Activated T-cell treated with anti-CD3 and anti-CD28 coated beads, Interleukin-2, amount 50 U/mL, for 24 hours (primary cell): ENCODE results near the gene PROC.

Source experiments
- DNase-seq: peaks from one replicate; pipeline ENCODE4 v3.0.0-alpha.2; 2020
- H3K27ac Mint-ChIP-seq: 2 replicates; pipeline ENCODE4 v1.8.0; 2020; ENCODE audit warnings: mild to moderate bottlenecking, mixed read lengths
- H3K27me3 Mint-ChIP-seq: 2 replicates; pipeline ENCODE4 v1.8.0; 2020; ENCODE audit warnings: mixed read lengths
- H3K36me3 Mint-ChIP-seq: 2 replicates; pipeline ENCODE4 v1.8.0; 2020; ENCODE audit warnings: low read depth, mixed read lengths
- H3K4me1 Mint-ChIP-seq: 2 replicates; pipeline ENCODE4 v1.8.0; 2020; ENCODE audit warnings: low read depth, mixed read lengths
- H3K4me3 Mint-ChIP-seq: 2 replicates; pipeline ENCODE4 v1.8.0; 2020; ENCODE audit warnings: mild to moderate bottlenecking, moderate library complexity, mixed read lengths
- H3K9me3 Mint-ChIP-seq: 2 replicates; pipeline ENCODE4 v1.8.0; 2020; ENCODE audit warnings: mixed read lengths

Gene PROC

DNA sequence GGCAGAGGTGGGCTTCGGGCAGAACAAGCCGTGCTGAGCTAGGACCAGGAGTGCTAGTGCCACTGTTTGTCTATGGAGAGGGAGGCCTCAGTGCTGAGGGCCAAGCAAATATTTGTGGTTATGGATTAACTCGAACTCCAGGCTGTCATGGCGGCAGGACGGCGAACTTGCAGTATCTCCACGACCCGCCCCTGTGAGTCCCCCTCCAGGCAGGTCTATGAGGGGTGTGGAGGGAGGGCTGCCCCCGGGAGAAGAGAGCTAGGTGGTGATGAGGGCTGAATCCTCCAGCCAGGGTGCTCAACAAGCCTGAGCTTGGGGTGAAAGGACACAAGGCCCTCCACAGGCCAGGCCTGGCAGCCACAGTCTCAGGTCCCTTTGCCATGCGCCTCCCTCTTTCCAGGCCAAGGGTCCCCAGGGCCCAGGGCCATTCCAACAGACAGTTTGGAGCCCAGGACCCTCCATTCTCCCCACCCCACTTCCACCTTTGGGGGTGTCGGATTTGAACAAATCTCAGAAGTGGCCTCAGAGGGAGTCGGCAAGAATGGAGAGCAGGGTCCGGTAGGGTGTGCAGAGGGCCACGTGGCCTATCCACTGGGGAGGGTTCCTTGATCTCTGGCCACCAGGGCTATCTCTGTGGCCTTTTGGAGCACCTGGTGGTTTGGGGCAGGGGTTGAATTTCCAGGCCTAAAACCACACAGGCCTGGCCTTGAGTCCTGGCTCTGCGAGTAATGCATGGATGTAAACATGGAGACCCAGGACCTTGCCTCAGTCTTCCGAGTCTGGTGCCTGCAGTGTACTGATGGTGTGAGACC, at the start of gene PROC:
Gene PROC, plus strand, starts transcription at position 128 of the 812 bp plus-strand sequence. CDS start 1,516 bp downstream, outside the sequence.
- Mint-ChIP-seq H3K4me1 (peaks cover 28% of the 10 kb centered on the region), H3K36me3 (no peaks in the 10 kb centered on the region), H3K27ac (no peak within 1 kb of the TSS), H3K9me3 (no peaks in the 10 kb centered on the region), H3K4me3 (no peak within 1 kb of the TSS), H3K27me3 (peaks cover 52% of the 10 kb centered on the region)
- DNase-seq: no peak

DNA sequence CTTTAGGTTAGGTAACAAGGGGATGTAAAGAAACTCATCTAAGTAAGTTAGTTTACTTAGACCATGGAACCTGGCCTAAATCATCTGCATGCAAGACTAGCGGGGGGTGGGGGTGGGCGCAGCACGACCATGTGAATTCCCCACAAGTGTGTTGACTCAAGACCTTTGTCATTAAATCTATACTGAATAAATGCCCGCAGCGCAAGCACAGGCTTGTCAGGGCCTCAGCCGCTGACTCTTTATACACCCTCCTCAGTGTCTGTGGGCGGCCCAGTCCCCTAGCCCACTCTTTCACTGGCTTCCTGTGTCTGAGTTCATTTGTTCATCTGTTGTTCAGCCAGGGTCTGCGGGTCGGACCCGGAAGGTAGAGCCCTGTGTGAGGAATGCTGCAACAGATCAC, 48.2 kb upstream of the PROC start:
- Mint-ChIP-seq H3K4me1 (peaks cover 52% of the 10 kb centered on the region), H3K27me3 (no peaks in the 10 kb centered on the region), H3K27ac (no peak overlapping the region), H3K4me3 (no peak overlapping the region), H3K9me3 (peaks cover 31% of the 10 kb centered on the region), H3K36me3 (peaks cover 35% of the 10 kb centered on the region)
- no peak for DNase-seq

DNA sequence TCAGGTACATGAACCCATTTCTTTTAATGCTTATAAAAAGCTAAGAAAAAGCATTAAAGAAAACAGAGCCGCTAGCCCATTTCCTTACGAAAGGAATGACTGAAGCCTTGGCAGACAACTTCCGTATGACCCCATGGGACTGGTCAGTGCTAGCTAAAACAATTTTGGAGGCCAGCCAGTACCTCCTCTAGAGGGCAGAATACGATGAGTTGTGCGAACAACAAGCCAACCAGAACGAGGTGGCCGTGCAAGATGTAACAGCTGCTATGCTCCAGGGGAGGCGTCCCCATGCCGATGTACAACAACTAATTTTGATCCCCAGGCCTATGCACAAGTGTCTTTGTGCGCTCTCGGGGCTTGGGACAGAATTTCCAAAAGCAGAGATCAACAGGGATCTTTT, 47.2 kb upstream of the PROC start:
- DNase-seq: no peak
- H3K9me3 Mint-ChIP-seq: peaks cover 37% of the 10 kb centered on the region
- H3K36me3 Mint-ChIP-seq: peaks cover 43% of the 10 kb centered on the region
- no peak overlapping the region for H3K27ac Mint-ChIP-seq
- no peaks in the 10 kb centered on the region for H3K27me3 Mint-ChIP-seq
- no peak overlapping the region for H3K4me3 Mint-ChIP-seq
- H3K4me1 Mint-ChIP-seq: peaks cover 46% of the 10 kb centered on the region

DNA sequence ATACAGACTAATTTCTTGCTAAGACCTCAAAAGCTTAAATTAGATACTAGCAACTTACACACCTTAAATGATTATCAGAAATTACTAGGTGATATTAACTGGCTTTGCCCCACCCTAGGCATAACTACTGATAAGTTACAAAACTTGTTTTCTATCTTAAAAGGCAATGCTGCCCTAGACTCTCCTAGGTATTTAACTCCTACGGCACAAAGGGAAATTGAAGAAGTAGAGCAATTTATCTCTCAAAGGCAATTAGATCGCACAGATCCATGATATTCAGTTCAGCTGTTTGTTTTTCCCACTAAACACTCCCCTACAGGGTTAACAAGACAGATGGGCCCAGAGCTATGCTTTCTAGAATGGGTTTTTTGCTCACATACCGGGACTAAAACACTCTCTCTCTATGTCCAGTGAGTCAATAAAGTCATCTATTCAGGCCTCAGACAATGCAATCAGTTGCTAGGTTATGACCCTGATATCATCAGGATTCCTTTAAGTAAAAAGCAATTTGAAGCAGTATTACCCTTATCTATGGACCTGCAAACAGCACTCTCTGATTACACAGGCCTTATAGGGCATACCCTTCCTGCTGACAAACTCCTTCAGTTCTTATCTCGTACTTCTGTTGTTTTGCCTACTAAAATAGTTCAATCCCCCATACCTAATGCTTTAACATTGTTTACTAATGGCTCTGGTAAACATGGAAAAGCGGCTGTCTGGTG, 44.7 kb upstream of the PROC start:
- no peak overlapping the region for H3K27ac Mint-ChIP-seq
- H3K4me3 Mint-ChIP-seq: no peak overlapping the region
- H3K9me3 Mint-ChIP-seq: peaks cover 38% of the 10 kb centered on the region
- peaks cover 38% of the 10 kb centered on the region for H3K4me1 Mint-ChIP-seq
- peaks cover 57% of the 10 kb centered on the region for H3K36me3 Mint-ChIP-seq
- no peaks in the 10 kb centered on the region for H3K27me3 Mint-ChIP-seq
- no peak for DNase-seq

DNA sequence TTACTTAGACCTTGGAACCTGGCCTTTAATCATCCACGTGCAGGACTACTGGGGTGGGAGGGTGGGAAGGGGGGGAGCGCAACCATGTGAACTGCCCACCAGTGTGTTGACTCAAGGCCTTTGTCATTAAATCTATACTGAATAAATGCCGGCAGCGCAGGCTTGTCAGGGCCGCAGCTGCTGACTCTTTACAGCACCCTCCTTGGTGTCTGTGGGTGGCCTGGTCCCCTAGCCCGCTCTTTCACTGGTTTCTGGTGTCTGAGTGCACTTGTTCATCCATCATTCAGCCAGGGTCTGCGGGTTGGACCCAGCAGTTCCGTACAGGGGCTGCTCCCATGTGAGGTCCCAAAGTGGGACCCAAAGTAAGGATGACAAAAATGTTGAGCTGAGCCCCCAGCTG, 42.0 kb upstream of the PROC start:
- no peaks in the 10 kb centered on the region for H3K27me3 Mint-ChIP-seq
- no peak overlapping the region for H3K27ac Mint-ChIP-seq
- H3K36me3 Mint-ChIP-seq: peaks cover 42% of the 10 kb centered on the region
- H3K9me3 Mint-ChIP-seq: peaks cover 31% of the 10 kb centered on the region
- no peak overlapping the region for H3K4me3 Mint-ChIP-seq
- H3K4me1 Mint-ChIP-seq: peaks cover 51% of the 10 kb centered on the region
- DNase-seq: no peak

DNA sequence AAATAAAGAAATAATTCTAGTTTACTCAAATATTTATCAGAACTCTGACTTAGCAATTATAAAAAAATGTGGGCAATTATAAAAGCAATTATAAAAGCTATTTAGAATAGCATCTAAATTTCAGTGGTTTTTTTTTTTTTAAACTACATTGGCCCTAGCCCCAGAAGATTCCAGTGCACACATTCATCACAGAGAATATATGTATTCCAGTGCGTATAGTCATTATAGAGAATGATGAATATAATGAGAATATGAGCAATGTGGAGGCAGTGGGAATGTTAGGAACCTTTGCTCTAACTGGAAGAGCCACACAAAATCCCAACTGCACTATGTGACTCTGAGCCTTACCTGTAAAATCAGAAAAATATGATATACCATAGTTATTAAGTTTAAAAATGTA, 41.0 kb upstream of the PROC start:
- Mint-ChIP-seq H3K27ac (no peak overlapping the region), H3K4me3 (no peak overlapping the region), H3K27me3 (no peaks in the 10 kb centered on the region), H3K36me3 (peaks cover 35% of the 10 kb centered on the region), H3K4me1 (peaks cover 56% of the 10 kb centered on the region), H3K9me3 (peaks cover 22% of the 10 kb centered on the region)
- no peak for DNase-seq

DNA sequence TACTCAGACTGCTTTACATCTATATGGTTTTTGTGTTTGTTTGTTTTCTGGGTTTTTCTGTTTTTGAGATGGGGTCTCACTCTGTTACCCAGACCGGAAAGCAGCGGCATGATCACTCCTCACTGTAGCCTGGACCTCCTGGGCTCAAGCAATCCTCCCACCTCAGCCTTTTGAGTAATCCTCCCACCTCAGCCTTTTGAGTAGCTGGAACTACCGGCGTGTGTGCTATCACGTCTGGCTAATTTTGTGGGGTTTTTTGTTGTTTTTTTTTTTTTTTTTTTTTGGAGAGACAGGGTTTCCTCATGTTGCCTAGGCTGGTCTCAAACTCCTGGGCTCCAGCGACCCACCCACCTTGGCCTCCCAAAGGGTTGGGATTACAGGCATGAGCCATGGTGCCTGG, 39.5 kb upstream of the PROC start:
- H3K27me3 Mint-ChIP-seq: no peaks in the 10 kb centered on the region
- H3K4me1 Mint-ChIP-seq: peaks cover 64% of the 10 kb centered on the region
- no peak overlapping the region for H3K4me3 Mint-ChIP-seq

DNA sequence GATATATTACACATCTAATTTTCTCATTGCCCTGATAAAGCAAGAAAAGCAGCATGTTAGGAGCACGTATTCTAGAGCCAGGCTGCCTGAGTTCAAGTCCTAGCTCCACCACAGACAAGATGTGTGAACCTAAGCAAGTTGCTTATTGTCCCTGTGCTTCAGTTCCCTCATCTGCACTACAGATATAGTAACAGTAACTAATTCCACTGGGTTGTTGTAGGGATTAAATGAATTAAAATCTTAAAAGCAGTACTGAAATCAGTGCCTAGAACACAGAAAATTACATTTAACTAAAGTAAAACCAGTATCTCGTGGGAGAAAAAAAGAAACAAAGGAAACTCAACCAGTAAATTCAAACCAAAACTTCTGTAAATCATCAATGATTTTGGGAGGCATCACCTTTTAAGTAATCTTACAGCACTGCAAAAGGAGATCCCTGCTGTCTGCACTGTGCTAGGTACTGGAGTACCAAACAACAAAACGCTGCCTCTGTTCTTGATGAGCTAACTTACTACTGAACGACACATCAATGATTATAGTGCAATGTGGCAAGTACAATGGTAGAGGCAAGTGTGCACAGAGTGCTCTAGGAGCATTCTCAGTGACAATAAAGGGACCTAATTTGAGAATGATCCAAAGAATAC, 38.4 kb upstream of the PROC start:
- peak overlapping the region; percentile 15 for H3K4me3 Mint-ChIP-seq
- no peaks in the 10 kb centered on the region for H3K27me3 Mint-ChIP-seq
- H3K27ac Mint-ChIP-seq: peak overlapping the region; percentile 61
- H3K36me3 Mint-ChIP-seq: peaks cover 39% of the 10 kb centered on the region
- peaks cover 67% of the 10 kb centered on the region for H3K4me1 Mint-ChIP-seq
- DNase-seq: no peak
- H3K9me3 Mint-ChIP-seq: peaks cover 9% of the 10 kb centered on the region

More for the DNA sequence above, 39.5 kb upstream of the PROC start:
- Mint-ChIP-seq H3K27ac (no peak overlapping the region), H3K9me3 (peaks cover 17% of the 10 kb centered on the region), H3K36me3 (peaks cover 38% of the 10 kb centered on the region)
- no peak for DNase-seq

DNA sequence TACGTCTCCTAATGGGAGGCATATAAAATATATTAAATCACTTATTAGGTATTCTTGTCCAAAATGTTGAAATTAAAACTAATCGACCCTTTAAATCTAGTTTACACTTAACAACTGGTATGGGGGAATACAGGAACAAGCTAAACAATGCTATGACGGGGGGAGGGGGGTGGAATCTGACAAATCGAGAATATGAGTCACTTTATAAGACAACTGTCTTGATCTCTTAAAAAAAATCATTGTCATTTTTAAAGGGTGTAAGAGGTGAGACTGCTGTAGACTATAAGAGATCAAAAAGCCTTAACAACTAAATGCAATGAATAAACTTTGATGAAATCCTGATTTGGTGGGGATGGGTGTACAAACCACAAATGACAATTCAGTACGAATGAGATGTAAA, 36.5 kb upstream of the PROC start:
- no peak for DNase-seq
- Mint-ChIP-seq H3K36me3 (peaks cover 26% of the 10 kb centered on the region), H3K27ac (no peak overlapping the region), H3K4me1 (peaks cover 79% of the 10 kb centered on the region), H3K9me3 (no peaks in the 10 kb centered on the region), H3K27me3 (no peaks in the 10 kb centered on the region), H3K4me3 (no peak overlapping the region)

DNA sequence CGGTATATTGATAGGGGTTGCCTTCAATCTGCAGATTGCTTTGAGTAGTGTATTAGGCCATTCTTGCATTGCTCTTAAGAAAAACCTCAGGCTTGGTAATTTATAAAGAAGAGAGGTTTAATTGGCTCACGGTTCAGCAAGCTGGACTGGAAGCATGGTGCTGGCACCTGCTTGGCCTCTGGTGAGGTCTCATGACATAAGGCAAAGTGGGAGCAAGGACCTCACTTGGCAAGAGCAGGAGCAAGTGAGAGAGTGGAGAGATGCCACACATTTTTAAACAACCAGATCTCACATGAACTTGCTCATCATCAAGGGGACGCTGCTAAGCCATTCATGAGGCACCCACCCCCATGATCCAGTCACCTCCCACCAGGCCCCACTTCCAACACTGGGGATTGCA, 35.4 kb upstream of the PROC start:
- Mint-ChIP-seq H3K9me3 (no peaks in the 10 kb centered on the region), H3K4me1 (peaks cover 78% of the 10 kb centered on the region), H3K36me3 (peaks cover 22% of the 10 kb centered on the region), H3K27me3 (no peaks in the 10 kb centered on the region), H3K4me3 (no peak overlapping the region), H3K27ac (no peak overlapping the region)
- no peak for DNase-seq

DNA sequence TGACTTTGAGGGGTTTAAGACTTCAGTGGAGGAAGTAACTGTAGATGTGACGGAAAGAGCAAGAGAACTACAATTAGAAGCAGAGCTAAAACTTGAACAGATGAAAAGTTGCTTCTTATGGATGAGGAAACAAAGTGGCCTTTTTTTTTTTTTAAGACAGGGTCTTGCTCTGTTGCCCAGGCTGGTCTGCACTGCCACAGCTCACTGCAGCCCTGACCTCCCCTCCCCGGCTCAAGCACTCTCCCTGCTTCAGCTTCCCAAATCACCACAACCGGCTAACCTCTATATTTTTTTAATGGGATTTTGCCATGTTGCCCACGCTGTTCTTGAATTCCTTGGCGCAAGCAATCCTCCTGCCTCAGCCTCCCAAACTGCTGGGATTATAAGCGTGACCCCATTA, 33.7 kb upstream of the PROC start:
- H3K27me3 Mint-ChIP-seq: no peaks in the 10 kb centered on the region
- no peak for DNase-seq
- peaks cover 20% of the 10 kb centered on the region for H3K36me3 Mint-ChIP-seq
- peaks cover 81% of the 10 kb centered on the region for H3K4me1 Mint-ChIP-seq
- peak overlapping the region; percentile 4 for H3K27ac Mint-ChIP-seq
- H3K9me3 Mint-ChIP-seq: no peaks in the 10 kb centered on the region
- no peak overlapping the region for H3K4me3 Mint-ChIP-seq

DNA sequence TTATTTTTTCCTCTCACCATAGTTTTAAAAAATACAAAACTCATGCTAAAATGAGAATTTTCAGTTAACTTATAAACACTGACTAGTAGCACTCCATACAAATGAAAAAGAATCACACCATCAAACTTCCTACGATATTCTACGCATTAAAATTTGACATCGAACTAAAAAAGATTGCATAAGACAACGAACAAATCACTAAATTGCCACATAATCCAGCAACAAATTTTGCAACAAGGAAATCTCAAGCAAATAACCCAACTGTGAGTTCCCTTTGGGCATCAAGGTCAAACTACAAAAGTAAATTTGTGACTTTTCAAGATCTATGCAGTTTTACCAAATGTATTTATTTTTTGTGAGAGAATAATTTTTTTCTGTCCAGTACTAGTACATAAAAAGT, 32.0 kb upstream of the PROC start:
- no peaks in the 10 kb centered on the region for H3K27me3 Mint-ChIP-seq
- H3K4me3 Mint-ChIP-seq: peak overlapping the region; percentile 86
- H3K9me3 Mint-ChIP-seq: no peaks in the 10 kb centered on the region
- H3K27ac Mint-ChIP-seq: peak overlapping the region; percentile 81
- peaks cover 20% of the 10 kb centered on the region for H3K36me3 Mint-ChIP-seq
- DNase-seq: no peak
- H3K4me1 Mint-ChIP-seq: peaks cover 76% of the 10 kb centered on the region

DNA sequence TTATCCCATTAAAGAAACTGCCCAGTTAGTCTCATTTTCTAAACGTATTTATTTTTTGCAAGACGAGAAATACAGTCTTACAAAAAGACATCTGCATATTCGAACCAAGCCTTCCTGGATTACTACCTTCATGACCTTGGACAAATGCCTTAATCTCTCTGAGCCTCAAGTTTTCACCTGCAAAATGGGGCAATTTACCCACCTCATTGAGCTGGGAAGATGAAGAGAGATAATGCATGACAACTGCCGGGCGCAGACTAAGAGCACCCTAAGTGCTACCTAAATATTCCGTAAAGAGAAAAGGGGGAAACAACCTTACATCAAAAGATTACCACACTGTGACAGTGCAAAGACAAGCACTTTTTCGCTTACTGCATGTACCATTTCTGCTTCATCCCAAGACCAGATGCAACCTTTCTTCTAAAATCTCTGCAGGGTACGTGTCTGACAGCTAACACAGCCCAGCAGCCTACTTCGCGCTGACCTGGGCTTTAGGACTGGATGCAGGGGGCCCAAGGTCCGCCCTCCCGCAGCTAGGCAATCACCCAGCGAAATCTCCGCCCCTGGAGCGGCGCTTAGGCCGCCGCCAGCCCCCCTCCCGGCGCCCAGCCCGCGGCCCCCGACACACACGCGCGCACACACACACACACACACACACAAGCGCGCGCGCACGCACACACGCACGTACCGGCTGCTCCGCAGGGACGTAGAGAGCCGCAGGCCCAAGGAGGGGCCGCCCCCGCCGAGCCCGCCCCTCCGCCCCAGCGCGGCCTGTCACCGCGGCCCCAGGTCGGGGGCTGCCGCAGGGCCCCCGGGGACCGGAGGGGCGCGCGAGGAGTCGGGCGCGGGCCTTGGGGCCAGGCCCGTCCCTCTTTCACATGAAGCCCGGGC, 31.2 kb upstream of the PROC start:
- DNase-seq: peak; percentile 83
- no peaks in the 10 kb centered on the region for H3K27me3 Mint-ChIP-seq
- peak overlapping the region; percentile 82 for H3K27ac Mint-ChIP-seq
- no peaks in the 10 kb centered on the region for H3K9me3 Mint-ChIP-seq
- peaks cover 75% of the 10 kb centered on the region for H3K4me1 Mint-ChIP-seq
- H3K36me3 Mint-ChIP-seq: peaks cover 18% of the 10 kb centered on the region
- H3K4me3 Mint-ChIP-seq: peak overlapping the region; percentile 86
